Choroid plexus epithelial cell (primary cell): ENCODE results near the gene TTYH1.

Experiments
- DNase-seq: peaks from one replicate; pipeline ENCODE4 v3.0.0-alpha.2; 2010; ENCODE audit warnings: low read depth
- H3K4me3 ChIP-seq: 2 replicates; pipeline ENCODE4 v1.5.1; 2011; ENCODE audit warnings: low read depth, mild to moderate bottlenecking, control low read depth, low read length, moderate library complexity
- TF ChIP-seq, protein P1 (sequence below): conservative IDR thresholded peaks from 2 replicates; pipeline ENCODE4 v1.5.1; 2011; ENCODE audit warnings: low read depth, mild to moderate bottlenecking, control low read depth, inconsistent platforms, low read length, moderate library complexity

Gene TTYH1

DNA sequence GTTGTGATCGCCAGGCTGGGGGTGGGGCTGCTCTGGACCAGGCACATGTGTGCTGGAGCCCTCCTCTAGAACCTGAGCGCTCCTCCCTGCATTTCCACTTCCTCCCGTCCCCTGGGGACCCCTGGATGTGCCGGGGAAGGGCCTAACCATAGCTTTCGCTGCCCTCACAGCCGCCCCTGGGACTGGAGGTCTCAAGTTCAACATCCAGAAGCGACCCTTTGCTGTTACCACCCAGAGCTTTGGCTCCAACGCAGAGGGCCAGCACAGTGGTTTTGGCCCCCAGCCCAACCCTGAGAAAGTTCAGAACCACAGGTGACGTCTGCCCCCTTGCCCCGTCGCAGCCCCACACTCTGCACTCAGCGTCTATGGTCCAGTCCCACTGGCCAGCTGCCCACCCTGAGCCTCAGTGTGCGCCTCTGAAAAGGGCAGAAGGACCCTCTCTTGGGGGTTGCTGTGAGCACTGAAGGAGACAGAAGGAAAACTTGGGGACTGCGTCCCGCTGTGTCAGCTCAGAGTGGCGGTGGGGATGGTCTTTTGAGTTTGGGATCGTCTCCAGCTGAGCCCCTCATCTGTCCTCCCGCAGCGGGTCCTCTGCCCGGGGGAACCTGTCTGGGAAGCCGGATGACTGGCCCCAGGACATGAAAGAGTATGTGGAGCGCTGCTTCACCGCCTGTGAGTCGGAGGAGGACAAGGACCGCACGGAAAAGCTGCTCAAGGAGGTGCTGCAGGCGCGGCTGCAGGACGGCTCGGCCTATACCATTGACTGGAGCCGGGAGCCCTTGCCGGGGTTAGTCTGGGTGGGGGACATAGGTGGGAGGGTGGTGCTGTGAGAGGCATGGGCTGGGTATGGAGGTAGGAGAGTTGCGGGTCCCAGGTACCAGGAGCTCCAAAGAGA lies 39.8 kb downstream of the TTYH1 start:
- TF ChIP-seq, protein P1, sequence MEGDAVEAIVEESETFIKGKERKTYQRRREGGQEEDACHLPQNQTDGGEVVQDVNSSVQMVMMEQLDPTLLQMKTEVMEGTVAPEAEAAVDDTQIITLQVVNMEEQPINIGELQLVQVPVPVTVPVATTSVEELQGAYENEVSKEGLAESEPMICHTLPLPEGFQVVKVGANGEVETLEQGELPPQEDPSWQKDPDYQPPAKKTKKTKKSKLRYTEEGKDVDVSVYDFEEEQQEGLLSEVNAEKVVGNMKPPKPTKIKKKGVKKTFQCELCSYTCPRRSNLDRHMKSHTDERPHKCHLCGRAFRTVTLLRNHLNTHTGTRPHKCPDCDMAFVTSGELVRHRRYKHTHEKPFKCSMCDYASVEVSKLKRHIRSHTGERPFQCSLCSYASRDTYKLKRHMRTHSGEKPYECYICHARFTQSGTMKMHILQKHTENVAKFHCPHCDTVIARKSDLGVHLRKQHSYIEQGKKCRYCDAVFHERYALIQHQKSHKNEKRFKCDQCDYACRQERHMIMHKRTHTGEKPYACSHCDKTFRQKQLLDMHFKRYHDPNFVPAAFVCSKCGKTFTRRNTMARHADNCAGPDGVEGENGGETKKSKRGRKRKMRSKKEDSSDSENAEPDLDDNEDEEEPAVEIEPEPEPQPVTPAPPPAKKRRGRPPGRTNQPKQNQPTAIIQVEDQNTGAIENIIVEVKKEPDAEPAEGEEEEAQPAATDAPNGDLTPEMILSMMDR, result no peak
- DNase-seq, result no peak
- no peak overlapping the region for H3K4me3 ChIP-seq

GRCh38 chr19:54455786-54456422 lies 40.6 kb downstream of the TTYH1 start:
- TF ChIP-seq, protein P1, result no peak
- DNase-seq, result no peak
- H3K4me3 ChIP-seq, result no peak overlapping the region

DNA sequence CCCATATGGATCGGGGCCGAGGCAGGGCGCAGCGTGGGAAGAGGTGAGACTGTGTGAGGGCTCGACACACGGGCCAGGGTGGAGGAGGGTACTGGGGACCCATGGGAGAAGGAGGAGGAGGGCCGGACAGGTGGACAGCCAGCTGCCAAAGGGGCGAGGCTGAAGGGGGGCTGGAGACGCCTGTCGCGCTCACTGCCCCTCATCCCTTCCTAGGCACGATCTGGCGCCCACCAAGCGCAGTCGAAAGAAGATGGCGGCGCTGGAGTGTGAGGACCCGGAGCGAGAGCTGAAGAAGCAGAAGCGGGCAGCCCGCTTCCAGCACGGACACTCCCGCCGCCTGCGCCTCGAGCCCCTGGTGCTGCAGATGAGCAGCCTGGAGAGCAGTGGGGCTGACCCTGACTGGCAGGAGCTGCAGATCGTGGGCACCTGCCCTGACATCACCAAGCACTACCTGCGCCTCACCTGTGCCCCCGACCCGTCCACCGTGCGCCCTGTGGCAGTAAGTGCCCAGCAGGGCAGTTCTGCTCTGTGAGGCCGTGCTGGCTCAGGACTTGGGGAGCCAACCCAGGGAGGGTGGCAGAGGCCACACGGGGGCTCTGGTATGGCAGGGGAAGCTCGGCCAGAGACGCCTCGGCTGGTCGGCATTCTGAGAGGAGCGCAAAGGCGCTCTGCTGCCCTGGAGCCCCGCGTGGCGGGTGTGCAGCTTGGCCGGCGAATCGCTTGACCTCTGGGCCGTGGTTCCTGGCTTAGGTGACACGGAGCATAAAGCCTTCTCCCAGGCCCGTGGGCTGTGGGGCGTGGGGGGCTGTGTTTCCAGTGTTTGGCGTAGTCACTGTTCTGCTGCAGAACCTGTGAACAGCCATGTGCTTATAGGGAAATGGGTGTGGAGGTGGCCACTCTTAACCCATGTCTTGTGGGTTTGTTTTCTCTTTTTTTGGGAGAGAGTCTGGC lies 41.4 kb downstream of the TTYH1 start:
- no peak for DNase-seq
- TF ChIP-seq, protein P1, result no peak
- H3K4me3 ChIP-seq, result no peak overlapping the region

DNA sequence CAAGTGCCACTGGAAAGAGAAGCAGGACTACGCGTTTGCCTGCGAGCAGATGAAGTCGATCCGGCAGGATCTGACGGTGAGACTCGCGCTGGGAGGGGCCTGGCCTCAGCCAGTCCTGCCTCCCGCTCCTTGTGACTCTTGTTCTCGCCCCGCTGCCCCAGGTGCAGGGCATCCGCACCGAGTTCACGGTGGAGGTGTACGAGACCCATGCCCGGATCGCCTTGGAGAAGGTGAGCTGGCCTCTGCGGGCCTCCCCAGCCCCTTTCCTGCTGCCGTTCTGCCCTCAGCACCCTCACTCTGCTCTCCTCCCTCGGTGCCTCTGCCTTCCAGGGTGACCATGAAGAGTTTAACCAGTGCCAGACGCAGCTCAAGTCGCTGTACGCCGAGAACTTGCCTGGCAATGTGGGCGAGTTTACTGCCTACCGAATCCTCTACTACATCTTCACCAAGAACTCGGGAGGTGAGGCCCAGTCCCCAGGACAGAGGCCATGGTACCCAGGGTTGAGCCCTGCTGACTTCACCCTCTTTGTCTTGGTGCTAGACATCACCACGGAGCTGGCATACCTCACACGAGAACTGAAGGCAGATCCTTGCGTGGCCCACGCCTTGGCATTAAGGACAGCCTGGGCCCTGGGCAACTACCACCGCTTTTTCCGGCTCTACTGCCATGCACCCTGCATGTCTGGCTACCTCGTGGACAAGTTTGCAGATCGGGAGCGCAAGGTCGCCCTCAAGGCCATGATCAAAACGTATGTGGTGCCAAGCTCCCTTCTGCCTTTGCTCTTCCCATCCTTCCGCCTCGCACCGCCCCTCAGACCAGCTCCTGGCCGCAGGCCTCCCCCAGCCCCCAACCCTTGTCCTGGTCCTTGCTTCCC lies 42.7 kb downstream of the TTYH1 start:
- TF ChIP-seq, protein P1, result no peak
- no peak for DNase-seq
- H3K4me3 ChIP-seq, result no peak overlapping the region

DNA sequence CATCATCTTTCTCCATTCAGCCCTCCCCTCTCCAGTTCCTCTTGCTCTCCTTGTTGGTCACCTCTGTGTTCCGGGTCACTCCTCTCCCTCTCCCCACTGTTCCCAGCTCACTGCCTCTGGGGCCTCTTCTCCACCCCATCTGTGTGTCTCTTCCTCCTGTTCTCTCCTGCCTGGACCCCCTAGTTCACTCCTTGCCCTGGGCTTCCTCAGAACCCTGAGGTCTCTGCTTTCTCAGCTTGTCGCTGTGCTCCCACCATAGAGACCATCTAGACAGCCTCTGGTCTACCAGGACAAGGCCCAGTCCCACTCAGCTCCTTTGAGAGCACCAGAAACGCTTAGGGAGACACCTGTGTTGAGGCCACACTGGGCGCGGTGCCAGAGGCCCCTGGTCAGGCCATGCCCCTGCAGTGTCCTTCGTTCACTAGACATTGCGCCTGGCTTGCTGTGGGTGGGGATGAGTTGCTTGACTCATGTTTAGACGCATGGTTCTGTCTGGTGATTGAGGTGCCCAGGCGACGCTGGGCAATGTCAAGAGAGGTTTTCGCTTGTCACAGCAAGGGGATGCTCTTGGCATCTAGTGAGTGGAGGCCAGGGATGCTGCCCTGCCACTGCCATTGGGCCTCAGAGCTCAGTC lies 43.5 kb downstream of the TTYH1 start:
- DNase-seq, result no peak
- TF ChIP-seq, protein P1, result no peak
- H3K4me3 ChIP-seq, result no peak overlapping the region
